ENCODE measurements around the gene RNF175.

Gene RNF175

GRCh38 chr4:153791746-153792617 lies 32.2 kb upstream of the RNF175 start:
- Histone ChIP-seq H3K9ac (ENCODE audit: low read depth, low read length) (peak overlapping the region; percentile 95), H3K27me3 (ENCODE audit: insufficient read depth, low read length) (peaks cover 21% of the 10 kb centered on the region), H3K4me3 (ENCODE audit: low read length) (peak overlapping the region; percentile 80), H3K36me3 (ENCODE audit: insufficient read depth, low read length) (no peaks in the 10 kb centered on the region), H3K9me3 (ENCODE audit: insufficient read depth, low read depth, low read length) (no peaks in the 10 kb centered on the region), H3K27ac (ENCODE audit: low read depth, low read length) (no peak overlapping the region), H3K4me1 (ENCODE audit: insufficient read depth, low read length) (peaks cover 21% of the 10 kb centered on the region)
- 38% methylated on average over 37 of the region's 37 CpGs for WGBS

GRCh38 chr4:153790962-153791551 lies 31.2 kb upstream of the RNF175 start:
- peaks cover 24% of the 10 kb centered on the region for H3K4me1 ChIP-seq (ENCODE audit: insufficient read depth, low read length)
- 6% methylated on average over 51 of the region's 51 CpGs for WGBS
- H3K27ac ChIP-seq (ENCODE audit: low read depth, low read length), result peak overlapping the region; percentile 95
- H3K9me3 ChIP-seq (ENCODE audit: insufficient read depth, low read depth, low read length), result no peaks in the 10 kb centered on the region
- H3K9ac ChIP-seq (ENCODE audit: low read depth, low read length), result peak overlapping the region; percentile 95
- H3K36me3 ChIP-seq (ENCODE audit: insufficient read depth, low read length), result peaks cover 1% of the 10 kb centered on the region; the same call in 1 of the 2 replicates
- H3K4me3 ChIP-seq (ENCODE audit: low read length), result peak overlapping the region; percentile 80
- peaks cover 21% of the 10 kb centered on the region for H3K27me3 ChIP-seq (ENCODE audit: insufficient read depth, low read length)

GRCh38 chr4:153790500-153790865 lies 30.7 kb upstream of the RNF175 start:
- Histone ChIP-seq H3K4me3 (ENCODE audit: low read length) (peak overlapping the region; percentile 80), H3K36me3 (ENCODE audit: insufficient read depth, low read length) (peaks cover 7% of the 10 kb centered on the region), H3K9me3 (ENCODE audit: insufficient read depth, low read depth, low read length) (no peaks in the 10 kb centered on the region), H3K27me3 (ENCODE audit: insufficient read depth, low read length) (peaks cover 21% of the 10 kb centered on the region), H3K9ac (ENCODE audit: low read depth, low read length) (peak overlapping the region; percentile 95), H3K4me1 (ENCODE audit: insufficient read depth, low read length) (peaks cover 29% of the 10 kb centered on the region), H3K27ac (ENCODE audit: low read depth, low read length) (peak overlapping the region; percentile 95)
- under 1% methylated on average over 10 of the region's 10 CpGs for WGBS

GRCh38 chr4:153789741-153790499 lies 30.1 kb upstream of the RNF175 start:
- Histone ChIP-seq H3K9me3 (ENCODE audit: insufficient read depth, low read depth, low read length) (no peaks in the 10 kb centered on the region), H3K4me3 (ENCODE audit: low read length) (peak overlapping the region; percentile 80), H3K27ac (ENCODE audit: low read depth, low read length) (peak overlapping the region; percentile 95), H3K36me3 (ENCODE audit: insufficient read depth, low read length) (peaks cover 12% of the 10 kb centered on the region), H3K27me3 (ENCODE audit: insufficient read depth, low read length) (peaks cover 21% of the 10 kb centered on the region), H3K9ac (ENCODE audit: low read depth, low read length) (peak overlapping the region; percentile 95), H3K4me1 (ENCODE audit: insufficient read depth, low read length) (peaks cover 35% of the 10 kb centered on the region)
- under 1% methylated on average over 28 of the region's 28 CpGs for WGBS

GRCh38 chr4:153788413-153789276 lies 28.8 kb upstream of the RNF175 start, which contains the start of gene SFRP2:
TSS of gene SFRP2 (minus strand) at chr4:153789083. CDS start at chr4:153788835, 248 bp downstream.
- H3K9ac ChIP-seq (ENCODE audit: low read depth, low read length), result peak within 1 kb of the TSS; percentile 95
- no peaks in the 10 kb centered on the region for H3K9me3 ChIP-seq (ENCODE audit: insufficient read depth, low read depth, low read length)
- H3K4me1 ChIP-seq (ENCODE audit: insufficient read depth, low read length), result peaks cover 34% of the 10 kb centered on the region
- peak within 1 kb of the TSS; percentile 80 for H3K4me3 ChIP-seq (ENCODE audit: low read length)
- peaks cover 21% of the 10 kb centered on the region for H3K27me3 ChIP-seq (ENCODE audit: insufficient read depth, low read length)
- H3K27ac ChIP-seq (ENCODE audit: low read depth, low read length), result peak within 1 kb of the TSS; percentile 95
- under 1% methylated on average over 72 of the region's 72 CpGs for WGBS
- H3K36me3 ChIP-seq (ENCODE audit: insufficient read depth, low read length), result peaks cover 25% of the 10 kb centered on the region

- no peaks in the 10 kb centered on the region for H3K9me3 ChIP-seq (ENCODE audit: insufficient read depth, low read depth, low read length)
- WGBS, result under 1% methylated on average over 15 of the region's 15 CpGs
- peaks cover 36% of the 10 kb centered on the region for H3K4me1 ChIP-seq (ENCODE audit: insufficient read depth, low read length)
- H3K9ac ChIP-seq (ENCODE audit: low read depth, low read length), result peak overlapping the region; percentile 95
- peaks cover 19% of the 10 kb centered on the region for H3K27me3 ChIP-seq (ENCODE audit: insufficient read depth, low read length)
- H3K27ac ChIP-seq (ENCODE audit: low read depth, low read length), result peak overlapping the region; percentile 95; the same call in 1 of the 2 replicates
- peak overlapping the region; percentile 80 for H3K4me3 ChIP-seq (ENCODE audit: low read length)
- H3K36me3 ChIP-seq (ENCODE audit: insufficient read depth, low read length), result peaks cover 31% of the 10 kb centered on the region
Observed at GRCh38 chr4:153788051-153788412, 28.2 kb upstream of the RNF175 start.

- Histone ChIP-seq H3K27me3 (ENCODE audit: insufficient read depth, low read length) (peaks cover 16% of the 10 kb centered on the region), H3K9me3 (ENCODE audit: insufficient read depth, low read depth, low read length) (no peaks in the 10 kb centered on the region), H3K9ac (ENCODE audit: low read depth, low read length) (peak overlapping the region; percentile 95), H3K4me1 (ENCODE audit: insufficient read depth, low read length) (peaks cover 39% of the 10 kb centered on the region), H3K4me3 (ENCODE audit: low read length) (peak overlapping the region; percentile 80), H3K27ac (ENCODE audit: low read depth, low read length) (no peak overlapping the region), H3K36me3 (ENCODE audit: insufficient read depth, low read length) (peaks cover 36% of the 10 kb centered on the region)
- 4% methylated on average over 5 of the region's 5 CpGs for WGBS
Observed at GRCh38 chr4:153787575-153787974, 27.8 kb upstream of the RNF175 start.

GRCh38 chr4:153787061-153787560 lies 27.3 kb upstream of the RNF175 start:
- peaks cover 41% of the 10 kb centered on the region for H3K36me3 ChIP-seq (ENCODE audit: insufficient read depth, low read length)
- peak overlapping the region; percentile 95 for H3K9ac ChIP-seq (ENCODE audit: low read depth, low read length)
- H3K27me3 ChIP-seq (ENCODE audit: insufficient read depth, low read length), result peaks cover 13% of the 10 kb centered on the region
- WGBS, result no CpG with 5 or more reads among the region's 1 CpG
- H3K4me1 ChIP-seq (ENCODE audit: insufficient read depth, low read length), result peaks cover 43% of the 10 kb centered on the region
- peak overlapping the region; percentile 80 for H3K4me3 ChIP-seq (ENCODE audit: low read length)
- no peaks in the 10 kb centered on the region for H3K9me3 ChIP-seq (ENCODE audit: insufficient read depth, low read depth, low read length)
- H3K27ac ChIP-seq (ENCODE audit: low read depth, low read length), result peak overlapping the region; percentile 7; the same call in 1 of the 2 replicates

GRCh38 chr4:153785910-153786721 lies 26.3 kb upstream of the RNF175 start:
- Histone ChIP-seq H3K4me1 (ENCODE audit: insufficient read depth, low read length) (peaks cover 40% of the 10 kb centered on the region), H3K4me3 (ENCODE audit: low read length) (peak overlapping the region; percentile 80), H3K9me3 (ENCODE audit: insufficient read depth, low read depth, low read length) (no peaks in the 10 kb centered on the region), H3K27ac (ENCODE audit: low read depth, low read length) (peak overlapping the region; percentile 57; the same call in 1 of the 2 replicates), H3K36me3 (ENCODE audit: insufficient read depth, low read length) (peaks cover 50% of the 10 kb centered on the region), H3K9ac (ENCODE audit: low read depth, low read length) (peak overlapping the region; percentile 95; the same call in 1 of the 2 replicates), H3K27me3 (ENCODE audit: insufficient read depth, low read length) (peaks cover 3% of the 10 kb centered on the region; the same call in 1 of the 2 replicates)
- 4% methylated on average over 3 of the region's 3 CpGs for WGBS
